Common myeloid progenitor, CD34-positive (primary cell): ENCODE results near the gene ST6GALNAC6.

Experiments used
- CTCF ChIA-PET: fragments of 350-600 bp; sonication (Branson Sonifier 250); formaldehyde crosslinking; loops from one replicate; lab custom pipeline; 2021; ENCODE audit warnings: antibody characterized with exemption; lab: Charles Lee
- POLR2A ChIA-PET: fragments of 350-600 bp; sonication (Branson Sonifier 250); formaldehyde crosslinking; loops from one replicate; lab custom pipeline; 2021; ENCODE audit warnings: antibody characterized with exemption; lab: Charles Lee
- DNase-seq, 3 donors: peaks; one replicate each; pipeline versions ENCODE4 v3.0.0 to v3.0.0-alpha.2; 2013
- H3K27ac ChIP-seq, 2 experiments: 1 replicate in 1 of 2; 2 replicates in 1 of 2; pipeline ENCODE4 v1.7.0; 2013; ENCODE audit warnings: inconsistent platforms in 2 of 2, low read length in 2 of 2, mild to moderate bottlenecking in 2 of 2, low read depth in 1 of 2, moderate library complexity in 1 of 2; ENCODE audit not compliant: severe bottlenecking in 2 of 2, insufficient read depth in 1 of 2, poor library complexity in 1 of 2
- H3K27me3 ChIP-seq, 5 experiments: replicated peaks in 2 of 5; 1 replicate in 3 of 5; 2 replicates in 2 of 5; pipeline versions ENCODE4 v1.6.1 to v1.7.0; 2013; ENCODE audit warnings: low read length in 4 of 5, mild to moderate bottlenecking in 2 of 5, moderate library complexity in 2 of 5, inconsistent platforms in 1 of 5; ENCODE audit not compliant: insufficient read depth in 5 of 5, control insufficient read depth in 4 of 5
- H3K36me3 ChIP-seq, 4 experiments: 1 replicate in 2 of 4; 2 replicates in 2 of 4; pipeline versions ENCODE4 v1.6.1 to v1.7.0; 2013; ENCODE audit warnings: low read length in 3 of 4, control low read depth in 1 of 4, mild to moderate bottlenecking in 1 of 4; ENCODE audit not compliant: control insufficient read depth in 4 of 4, insufficient read depth in 4 of 4
- H3K4me1 ChIP-seq, 4 experiments: 1 replicate in 3 of 4; 2 replicates in 1 of 4; pipeline versions ENCODE4 v1.6.1 to v1.7.1; 2013; ENCODE audit warnings: low read length in 3 of 4, mild to moderate bottlenecking in 3 of 4, control low read depth in 1 of 4, inconsistent platforms in 1 of 4, moderate library complexity in 1 of 4; ENCODE audit not compliant: control insufficient read depth in 4 of 4, insufficient read depth in 4 of 4; ENCODE audit errors: control extremely low read depth in 1 of 4
- H3K4me3 ChIP-seq, 7 experiments: 1 replicate in 4 of 7; 2 replicates in 3 of 7; pipeline versions ENCODE4 v1.5.1 to v1.7.0; 2013; ENCODE audit warnings: mild to moderate bottlenecking in 7 of 7, low read length in 6 of 7, moderate library complexity in 6 of 7, inconsistent platforms in 2 of 7, low read depth in 2 of 7, control low read depth in 1 of 7; ENCODE audit not compliant: insufficient read depth in 4 of 7, control insufficient read depth in 1 of 7; ENCODE audit errors: extremely low read depth in 1 of 7
- H3K9me3 ChIP-seq, 5 experiments: 1 replicate in 4 of 5; 2 replicates in 1 of 5; pipeline versions ENCODE4 v1.6.1 to v1.7.1; 2013; ENCODE audit warnings: low read length in 4 of 5, mild to moderate bottlenecking in 2 of 5, inconsistent platforms in 1 of 5, low read depth in 1 of 5, moderate library complexity in 1 of 5; ENCODE audit not compliant: control insufficient read depth in 4 of 5, insufficient read depth in 2 of 5; ENCODE audit errors: control extremely low read depth in 1 of 5
- WGBS: methylation state at CpG from one replicate; pipeline ENCODE4 v1.1.5; 2013; ENCODE audit not compliant: insufficient coverage; 5-methylcytosine and 5-hydroxymethylcytosine counted together

ST6GALNAC6 gene

DNA sequence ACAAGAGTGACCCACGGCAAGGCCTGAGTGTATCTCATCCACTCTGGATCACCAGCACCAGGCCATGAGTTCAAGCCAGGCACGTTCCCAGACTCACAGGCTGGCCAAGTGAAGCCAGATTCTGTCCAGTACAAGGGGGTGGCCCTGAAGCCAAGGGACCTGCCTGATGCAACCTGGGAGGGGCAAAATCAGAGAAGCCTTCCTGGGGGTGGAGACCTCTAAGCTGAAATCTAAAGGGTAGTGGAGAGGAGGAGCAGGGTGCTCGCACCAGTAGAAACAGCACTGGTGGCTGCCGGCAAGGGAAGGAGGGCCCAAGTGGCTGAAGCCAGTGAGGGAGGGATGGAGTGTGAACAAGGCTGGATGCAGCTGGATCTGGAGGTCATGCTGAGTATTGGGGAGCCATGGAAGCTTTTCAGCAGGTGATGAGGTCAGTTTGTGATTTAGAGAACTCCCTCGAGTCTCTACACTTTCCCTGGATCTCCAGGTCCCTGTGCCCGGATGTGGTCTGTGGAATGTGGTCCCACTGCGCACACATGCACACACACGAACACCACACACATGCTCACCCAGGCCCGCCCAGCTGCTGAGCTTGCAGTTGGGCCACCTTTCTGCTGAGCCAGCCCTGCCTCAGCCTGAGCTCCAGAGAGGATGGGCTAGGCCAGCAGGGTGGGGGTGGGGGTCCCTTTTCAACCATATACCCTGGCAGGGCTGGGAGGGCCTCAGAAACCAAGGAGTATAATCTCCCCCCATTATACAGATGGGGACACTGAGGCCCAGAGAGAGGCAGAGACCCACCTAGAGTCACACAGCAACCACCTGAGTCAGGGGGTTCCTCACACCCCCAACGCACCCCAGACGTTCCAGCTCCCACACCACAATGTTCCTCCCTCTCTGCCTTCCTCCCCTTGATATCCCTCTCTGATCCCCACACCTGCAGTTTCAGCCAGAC, 29.5 kb upstream of the ST6GALNAC6 start:
- POLR2A ChIA-PET = no interaction called here
- peaks cover 0 to 5% (median 0%) of the 10 kb centered on the region in 4 experiments for H3K36me3 ChIP-seq
- CTCF ChIA-PET = interaction anchor here (0.7 to 1.3 kb wide), 4 partner anchors 8 to 342 kb away, joined by 3 read pairs; no protein-coding TSS in a partner anchor
- no peaks in the 10 kb centered on the region for H3K9me3 ChIP-seq
- H3K4me1 ChIP-seq = peaks cover 0 to 30% (median 28%) of the 10 kb centered on the region in 4 experiments
- no peak overlapping the region for H3K27ac ChIP-seq
- 85% methylated on average over 6 of the region's 11 CpGs for WGBS
- peaks cover 0 to 60% (median 26%) of the 10 kb centered on the region in 5 experiments for H3K27me3 ChIP-seq
- no peak for DNase-seq
- H3K4me3 ChIP-seq = no peak overlapping the region

DNA sequence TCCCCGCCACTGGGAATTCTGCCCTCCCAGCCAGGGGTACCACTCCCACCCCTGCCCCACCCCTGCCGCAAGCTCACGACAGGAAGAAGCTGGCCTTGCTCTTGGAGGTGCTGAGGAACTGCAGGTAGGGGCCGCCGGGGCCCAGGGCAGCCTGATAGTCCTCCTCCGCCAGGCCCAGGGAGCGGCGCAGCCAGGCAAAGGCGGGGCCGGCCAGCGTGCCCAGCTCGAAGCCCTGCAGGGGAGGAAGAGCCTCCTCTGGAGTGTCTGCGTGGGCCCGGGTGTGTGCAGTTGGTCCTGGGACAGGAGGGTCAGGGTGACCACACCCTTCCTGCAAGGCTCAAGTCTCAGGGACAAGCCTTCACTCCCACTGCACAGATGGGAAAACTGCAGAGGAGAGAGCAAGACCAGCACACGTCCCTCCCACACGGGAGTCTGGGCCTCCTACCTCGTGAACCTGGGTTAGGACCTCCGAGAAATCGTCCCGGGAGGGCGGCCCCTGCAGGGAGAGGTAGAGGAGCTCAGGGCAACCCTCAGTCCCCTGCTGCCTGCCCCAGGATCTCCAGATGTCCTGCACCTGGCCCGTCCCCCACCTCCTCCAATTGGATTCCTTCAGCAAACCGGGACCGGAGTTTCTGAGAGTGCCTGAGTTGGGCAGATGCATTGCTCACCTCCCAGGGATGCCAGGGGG, 28.7 kb upstream of the ST6GALNAC6 start:
- POLR2A ChIA-PET = no interaction called here
- no peak for DNase-seq
- Histone ChIP-seq H3K27ac (no peak overlapping the region), H3K36me3 (peaks cover 0 to 3% (median 0%) of the 10 kb centered on the region in 4 experiments), H3K4me3 (peak overlapping the region in 2 of 7 experiments; percentile 19 to 59), H3K27me3 (peaks cover 0 to 64% (median 26%) of the 10 kb centered on the region in 5 experiments), H3K4me1 (peaks cover 0 to 30% (median 28%) of the 10 kb centered on the region in 4 experiments), H3K9me3 (no peaks in the 10 kb centered on the region)
- CTCF ChIA-PET = interaction anchor here (0.7 to 1.3 kb wide), 4 partner anchors 11 to 341 kb away, joined by 3 read pairs; no protein-coding TSS in a partner anchor
- 22% methylated on average over 21 of the region's 24 CpGs for WGBS

GRCh38 chr9:127927201-127927987, 28.0 kb upstream of the ST6GALNAC6 start:
- Histone ChIP-seq H3K4me1 (peaks cover 0 to 30% (median 28%) of the 10 kb centered on the region in 4 experiments), H3K36me3 (no peaks in the 10 kb centered on the region), H3K9me3 (no peaks in the 10 kb centered on the region), H3K27me3 (peaks cover 0 to 64% (median 27%) of the 10 kb centered on the region in 5 experiments), H3K4me3 (peak overlapping the region in 4 of 7 experiments; percentile 26 to 59 (median 55)), H3K27ac (no peak overlapping the region)
- WGBS = 2% methylated on average over 34 of the region's 56 CpGs
- CTCF ChIA-PET = interaction anchor here (0.6 to 0.8 kb wide), 2 partner anchors 16 to 478 kb away, joined by 3 read pairs; no protein-coding TSS in a partner anchor
- peak in 1 of 3 donors; percentile 37 for DNase-seq
- POLR2A ChIA-PET = no interaction called here

- no peaks in the 10 kb centered on the region for H3K36me3 ChIP-seq
- H3K27ac ChIP-seq = no peak overlapping the region
- WGBS = 7% methylated on average over 19 of the region's 19 CpGs
- POLR2A ChIA-PET = no interaction called here
- DNase-seq = no peak
- H3K4me1 ChIP-seq = peaks cover 0 to 34% (median 31%) of the 10 kb centered on the region in 4 experiments
- no peaks in the 10 kb centered on the region for H3K9me3 ChIP-seq
- peak overlapping the region in 4 of 7 experiments; percentile 26 to 59 (median 55) for H3K4me3 ChIP-seq
- CTCF ChIA-PET = interaction anchor here (0.6 kb wide), 1 partner anchor 477 kb away, joined by 3 read pairs; no protein-coding TSS in a partner anchor
- peaks cover 0 to 64% (median 27%) of the 10 kb centered on the region in 5 experiments for H3K27me3 ChIP-seq
Observed at GRCh38 chr9:127926906-127927200, 27.4 kb upstream of the ST6GALNAC6 start.

DNA sequence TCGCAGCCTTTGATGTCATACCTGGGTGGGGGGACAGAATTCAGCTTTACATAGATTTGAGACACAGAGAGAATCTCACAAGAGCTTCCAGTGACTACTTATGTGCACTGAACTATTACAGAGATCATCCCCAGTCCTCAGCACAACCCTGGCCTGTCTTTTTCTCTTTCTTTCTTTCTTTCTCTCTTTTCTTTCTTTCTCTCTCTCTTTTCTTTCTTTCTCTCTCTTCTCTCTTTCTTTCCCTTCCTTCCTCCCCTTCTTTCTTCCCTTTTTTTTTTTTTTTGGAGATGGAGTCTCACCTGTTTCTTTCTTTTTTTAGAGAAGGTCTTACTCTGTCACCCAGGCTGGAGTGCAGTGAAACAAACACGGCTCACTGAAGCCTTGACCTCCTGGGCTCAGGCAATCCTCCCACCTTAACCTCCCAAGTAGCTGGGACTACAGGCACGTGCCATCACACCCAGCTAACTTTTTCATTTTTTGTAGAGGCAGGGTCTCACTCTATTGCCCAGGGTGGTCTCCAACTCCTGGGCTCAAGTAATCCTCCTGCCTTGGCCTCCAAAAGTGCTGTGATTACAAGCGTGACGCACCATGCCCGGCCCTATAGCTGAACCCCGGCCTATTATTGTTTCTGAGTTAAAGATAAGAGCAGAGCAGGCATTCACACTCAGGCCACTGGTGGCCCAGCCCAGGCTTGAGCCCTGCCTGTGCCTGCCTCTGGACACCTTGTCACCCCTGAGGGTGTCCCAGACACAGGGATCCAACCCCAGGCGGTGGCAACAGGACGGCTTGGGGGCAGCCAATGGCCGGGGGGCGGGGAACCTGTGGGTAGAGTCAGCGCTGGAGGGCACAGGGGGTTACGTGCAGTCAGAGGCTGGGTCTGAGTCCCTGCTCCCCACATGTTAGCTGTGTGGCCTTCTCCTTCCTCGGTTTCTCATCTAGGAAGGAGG, 26.8 kb upstream of the ST6GALNAC6 start:
- WGBS = 72% methylated on average over 13 of the region's 14 CpGs
- Histone ChIP-seq H3K36me3 (no peaks in the 10 kb centered on the region), H3K9me3 (no peaks in the 10 kb centered on the region), H3K27me3 (peaks cover 0 to 64% (median 27%) of the 10 kb centered on the region in 5 experiments), H3K4me3 (peak overlapping the region in 2 of 7 experiments; percentile 53 to 59), H3K4me1 (peaks cover 0 to 37% (median 33%) of the 10 kb centered on the region in 4 experiments), H3K27ac (no peak overlapping the region)
- ChIA-PET POLR2A (no interaction called here), CTCF (interaction anchor here (0.6 kb wide), 1 partner anchor 476 kb away, joined by 3 read pairs; no protein-coding TSS in a partner anchor)
- no peak for DNase-seq
